HCT116 (cell line): ENCODE measurements around the gene TMEM176B. TPM values are rescaled to one million over a fixed set of nuclear protein-coding genes. Genes with fewer than 3 reads are reported as not detected.

Source experiments
- ATAC-seq: fragments of 200-7000 bp; cut with Tn5 transposase; 2 replicates; pipeline ENCODE4 v1.9.1; 2020; ENCODE audit warnings: mild to moderate bottlenecking, moderate library complexity
- BruUV-seq: library from RNA; stranded (reverse); fragments of 400-500 nt; replicated peaks from 2 replicates; lab custom pipeline; 2021; lab: Mats Ljungman, UMichigan
- CTCF ChIA-PET: fragments of 300-600 bp; sonication (Branson Sonifier 250); formaldehyde crosslinking; loops from one replicate; lab custom pipeline; 2021; ENCODE audit warnings: antibody characterized with exemption; lab: Charles Lee
- POLR2A ChIA-PET: fragments of 300-600, 350-600 bp; sonication (Branson Sonifier 250); formaldehyde crosslinking; loops from one replicate; lab custom pipeline; 2021; ENCODE audit warnings: antibody characterized with exemption; lab: Charles Lee
- RAD21 ChIA-PET, 2 experiments: fragments of 300-600 bp; sonication (Branson Sonifier 250); formaldehyde crosslinking; loops; one replicate each; lab custom pipeline; 2023; ENCODE audit warnings: low total read pairs in 2 of 2; ENCODE audit not compliant: uncharacterized antibody in 2 of 2, unreplicated experiment in 2 of 2, low non-redundant PET in 1 of 2; lab: Charles Lee
- DNase-seq: peaks from one replicate; pipeline ENCODE4 v3.0.0-alpha.2; 2010; ENCODE audit warnings: low read depth, low spot score
- H2AFZ ChIP-seq: fragments of 200-600 bp; shearing (Covaris generic), sonication (generic); 2 replicates; pipeline ENCODE4 v1.6.1; 2017; ENCODE audit warnings: low read depth, mixed run types, mixed read lengths, antibody characterized with exemption, low read length; ENCODE audit not compliant: poor library complexity, severe bottlenecking
- H3K27ac ChIP-seq: 2 replicates; pipeline ENCODE4 v1.5.1; 2012; ENCODE audit warnings: low read depth, low read length
- H3K27me3 ChIP-seq: fragments of 200-600 bp; sonication (generic); 2 replicates; pipeline ENCODE4 v1.6.1; 2016; ENCODE audit warnings: mixed run types, low read length, mixed read lengths; ENCODE audit not compliant: insufficient read depth
- H3K36me3 ChIP-seq, 2 experiments: fragments of 200-500 bp in 1 of 2; fragments of 200-600 bp in 1 of 2; sonication (Bioruptor generic) in 1 of 2; sonication (generic) in 1 of 2; 2 replicates each; pipeline versions ENCODE4 v1.5.1 to v1.6.1; 2014 to 2016; ENCODE audit warnings: low read length in 2 of 2, inconsistent platforms in 1 of 2, mixed read lengths in 1 of 2, mixed run types in 1 of 2; ENCODE audit not compliant: insufficient read depth in 2 of 2, control insufficient read depth in 1 of 2
- H3K4me1 ChIP-seq, 2 experiments: fragments of 200-600 bp in 1 of 2; sonication (generic) in 1 of 2; 2 replicates each; pipeline versions ENCODE4 v1.5.1 to v1.6.1; 2012 to 2017; ENCODE audit warnings: low read length in 2 of 2, inconsistent platforms in 1 of 2, mild to moderate bottlenecking in 1 of 2, mixed read lengths in 1 of 2, mixed run types in 1 of 2, moderate library complexity in 1 of 2; ENCODE audit not compliant: insufficient read depth in 2 of 2, control insufficient read depth in 1 of 2
- H3K4me2 ChIP-seq: fragments of 200-600 bp; sonication (generic); 2 replicates; pipeline ENCODE4 v1.6.1; 2017; ENCODE audit warnings: mixed run types, low read length, mixed read lengths
- H3K4me3 ChIP-seq, 2 experiments: fragments of 200-600 bp in 1 of 2; sonication (generic) in 1 of 2; replicated peaks in 1 of 2; 2 replicates each; pipeline ENCODE4 v1.5.1; 2011 to 2016; ENCODE audit warnings: low read length in 2 of 2, control low read depth in 1 of 2, low read depth in 1 of 2, mild to moderate bottlenecking in 1 of 2, mixed read lengths in 1 of 2, mixed run types in 1 of 2
- H3K79me2 ChIP-seq: fragments of 200-600 bp; sonication (generic); 2 replicates; pipeline ENCODE4 v1.6.1; 2017; ENCODE audit warnings: mild to moderate bottlenecking, mixed run types, low read length, moderate library complexity, mixed read lengths; ENCODE audit not compliant: insufficient read depth
- H3K9ac ChIP-seq: fragments of 200-600 bp; sonication (generic); 2 replicates; pipeline ENCODE4 v1.6.1; 2016; ENCODE audit warnings: low read length, mixed read lengths
- H3K9me2 ChIP-seq: fragments of 200-600 bp; sonication (generic), shearing (Covaris generic); 2 replicates; pipeline ENCODE4 v1.6.1; 2017; ENCODE audit warnings: mixed run types, mild to moderate bottlenecking, moderate library complexity; ENCODE audit not compliant: insufficient read depth
- H3K9me3 ChIP-seq, 2 experiments: fragments of 200-500 bp in 1 of 2; fragments of 200-600 bp in 1 of 2; sonication (Bioruptor generic) in 1 of 2; sonication (generic) in 1 of 2; 2 replicates each; pipeline ENCODE4 v1.6.1; 2014 to 2017; ENCODE audit warnings: low read length in 2 of 2, mixed read lengths in 2 of 2, inconsistent platforms in 1 of 2, low read depth in 1 of 2, mild to moderate bottlenecking in 1 of 2, mixed run types in 1 of 2, moderate library complexity in 1 of 2; ENCODE audit not compliant: control insufficient read depth in 1 of 2, insufficient read depth in 1 of 2
- H4K20me1 ChIP-seq: fragments of 200-600 bp; sonication (generic), shearing (Covaris generic); 2 replicates; pipeline ENCODE4 v1.6.1; 2017; ENCODE audit warnings: mixed run types, mild to moderate bottlenecking, moderate library complexity; ENCODE audit not compliant: insufficient read depth
- ATF3 ChIP-seq: IDR thresholded peaks from 2 replicates; pipeline ENCODE4 v1.6.1; 2012
- CBX3 ChIP-seq: IDR thresholded peaks from 2 replicates; pipeline ENCODE4 v1.6.1; 2012; ENCODE audit warnings: low read depth
- CEBPB ChIP-seq: IDR thresholded peaks from 2 replicates; pipeline ENCODE4 v1.6.1; 2012; ENCODE audit warnings: low read depth
- EGR1 ChIP-seq: IDR thresholded peaks from 2 replicates; pipeline ENCODE4 v1.6.1; 2012; ENCODE audit warnings: low read depth
- ELF1 ChIP-seq: IDR thresholded peaks from 2 replicates; pipeline ENCODE4 v1.6.1; 2012; ENCODE audit warnings: low read depth, borderline replicate concordance
- EZH2 ChIP-seq: fragments of 200-600 bp; sonication (generic); IDR thresholded peaks from 2 replicates; pipeline ENCODE4 v1.6.1; 2017; ENCODE audit warnings: antibody characterized with exemption, mixed run types
- EZH2phosphoT487 ChIP-seq: fragments of 200-600 bp; IDR thresholded peaks from 2 replicates; pipeline ENCODE4 v1.6.1; 2018; ENCODE audit warnings: antibody characterized with exemption, borderline replicate concordance
- FOSL1 ChIP-seq: IDR thresholded peaks from 2 replicates; pipeline ENCODE4 v1.6.1; 2012; ENCODE audit warnings: low read depth
- JUND ChIP-seq: IDR thresholded peaks from 2 replicates; pipeline ENCODE4 v1.6.1; 2012
- MAX ChIP-seq: IDR thresholded peaks from 2 replicates; pipeline ENCODE4 v1.6.1; 2012
- POLR2A ChIP-seq: IDR thresholded peaks from 2 replicates; pipeline ENCODE4 v1.7.0; 2011; ENCODE audit warnings: borderline replicate concordance; ENCODE audit not compliant: insufficient read depth, insufficient read length; ENCODE audit errors: extremely low read depth
- POLR2AphosphoS5 ChIP-seq: IDR thresholded peaks from 2 replicates; pipeline ENCODE4 v1.6.1; 2011; ENCODE audit warnings: mild to moderate bottlenecking, low read depth, low read length, moderate library complexity
- RAD21 ChIP-seq: IDR thresholded peaks from 2 replicates; pipeline ENCODE4 v1.6.1; 2012; ENCODE audit warnings: low read depth, mild to moderate bottlenecking
- SRF ChIP-seq: IDR thresholded peaks from 2 replicates; pipeline ENCODE4 v1.6.1; 2012; ENCODE audit warnings: low read depth
- TCF7L2 ChIP-seq: IDR thresholded peaks from 2 replicates; pipeline ENCODE4 v1.7.0; 2011; ENCODE audit warnings: borderline replicate concordance, inconsistent platforms; ENCODE audit not compliant: insufficient read depth, insufficient read length; ENCODE audit errors: extremely low read depth
- YY1 ChIP-seq: IDR thresholded peaks from 2 replicates; pipeline ENCODE4 v1.6.1; 2011; ENCODE audit warnings: low read length, low read depth, moderate library complexity, mild to moderate bottlenecking; ENCODE audit not compliant: insufficient replicate concordance; ENCODE audit errors: extremely low read depth
- ZFX ChIP-seq: fragments of 450-650 bp; IDR thresholded peaks from 2 replicates; pipeline ENCODE4 v1.6.1; 2017
- ZNF274 ChIP-seq: fragments of 200-500 bp; sonication (Bioruptor generic); IDR thresholded peaks from 2 replicates; pipeline ENCODE4 v1.6.1; 2014; ENCODE audit warnings: mild to moderate bottlenecking, low read depth, low read length, inconsistent platforms
- intact Hi-C: fragments of 100-400 bp; cut with micrococcal nuclease; formaldehyde crosslinking; loops from 2 replicates; pipeline ENCODE4 v1.10.0; 2022
- total RNA-seq: library from RNA; stranded (reverse); gene quantifications from one replicate; pipeline ENCODE4 v1.2.1, GENCODE V29; 2021; ENCODE audit not compliant: unreplicated experiment
- TF ChIP-seq, protein P1 (sequence below): IDR thresholded peaks from 2 replicates; pipeline ENCODE4 v1.6.1; 2012; ENCODE audit warnings: low read depth
- TF ChIP-seq, protein P2 (sequence below): IDR thresholded peaks from 2 replicates; pipeline ENCODE4 v1.6.1; 2011; ENCODE audit warnings: mild to moderate bottlenecking, low read length, moderate library complexity; ENCODE audit not compliant: insufficient replicate concordance; ENCODE audit errors: extremely low read depth

TMEM176B gene
- total RNA-seq, 1 experiment from 2014 or later = 0.42 TPM

DNA sequence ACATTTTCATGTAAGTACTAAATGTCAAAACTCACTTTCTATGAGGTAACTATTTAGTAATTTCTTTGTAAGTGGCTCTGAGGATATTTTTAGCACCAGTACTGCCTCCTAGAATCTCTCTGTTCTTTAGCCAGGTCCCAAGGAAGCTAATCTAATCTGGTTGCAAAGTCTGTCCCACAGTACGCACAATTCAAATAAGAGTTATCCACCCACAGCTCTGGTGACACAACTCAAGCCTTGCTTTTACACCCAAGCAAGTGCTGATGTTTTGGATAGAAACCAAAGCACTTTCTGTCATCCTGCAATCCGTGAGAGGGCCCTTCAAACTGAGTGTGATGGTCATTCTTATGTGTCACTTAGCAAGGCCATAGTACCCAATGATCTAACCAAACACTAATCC lies 48.5 kb downstream of the TMEM176B start:
- no peaks in the 10 kb centered on the region for H3K4me1 ChIP-seq
- ChIA-PET CTCF (no interaction called here), POLR2A (no interaction called here), RAD21 (no interaction called here)
- H3K4me2 ChIP-seq = no peak overlapping the region
- no peaks in the 10 kb centered on the region for H3K36me3 ChIP-seq
- H3K9me2 ChIP-seq = no peaks in the 10 kb centered on the region
- peaks cover 23% of the 10 kb centered on the region for H3K27me3 ChIP-seq
- ATAC-seq (no peak), DNase-seq (no peak)
- H3K27ac ChIP-seq = no peak overlapping the region
- no peak overlapping the region for H3K4me3 ChIP-seq
- H2AFZ ChIP-seq = no peak overlapping the region
- TF ChIP-seq ZNF274 = no peak
- no peak for TF ChIP-seq YY1
- TF ChIP-seq POLR2A = no peak
- TF ChIP-seq, protein P1, sequence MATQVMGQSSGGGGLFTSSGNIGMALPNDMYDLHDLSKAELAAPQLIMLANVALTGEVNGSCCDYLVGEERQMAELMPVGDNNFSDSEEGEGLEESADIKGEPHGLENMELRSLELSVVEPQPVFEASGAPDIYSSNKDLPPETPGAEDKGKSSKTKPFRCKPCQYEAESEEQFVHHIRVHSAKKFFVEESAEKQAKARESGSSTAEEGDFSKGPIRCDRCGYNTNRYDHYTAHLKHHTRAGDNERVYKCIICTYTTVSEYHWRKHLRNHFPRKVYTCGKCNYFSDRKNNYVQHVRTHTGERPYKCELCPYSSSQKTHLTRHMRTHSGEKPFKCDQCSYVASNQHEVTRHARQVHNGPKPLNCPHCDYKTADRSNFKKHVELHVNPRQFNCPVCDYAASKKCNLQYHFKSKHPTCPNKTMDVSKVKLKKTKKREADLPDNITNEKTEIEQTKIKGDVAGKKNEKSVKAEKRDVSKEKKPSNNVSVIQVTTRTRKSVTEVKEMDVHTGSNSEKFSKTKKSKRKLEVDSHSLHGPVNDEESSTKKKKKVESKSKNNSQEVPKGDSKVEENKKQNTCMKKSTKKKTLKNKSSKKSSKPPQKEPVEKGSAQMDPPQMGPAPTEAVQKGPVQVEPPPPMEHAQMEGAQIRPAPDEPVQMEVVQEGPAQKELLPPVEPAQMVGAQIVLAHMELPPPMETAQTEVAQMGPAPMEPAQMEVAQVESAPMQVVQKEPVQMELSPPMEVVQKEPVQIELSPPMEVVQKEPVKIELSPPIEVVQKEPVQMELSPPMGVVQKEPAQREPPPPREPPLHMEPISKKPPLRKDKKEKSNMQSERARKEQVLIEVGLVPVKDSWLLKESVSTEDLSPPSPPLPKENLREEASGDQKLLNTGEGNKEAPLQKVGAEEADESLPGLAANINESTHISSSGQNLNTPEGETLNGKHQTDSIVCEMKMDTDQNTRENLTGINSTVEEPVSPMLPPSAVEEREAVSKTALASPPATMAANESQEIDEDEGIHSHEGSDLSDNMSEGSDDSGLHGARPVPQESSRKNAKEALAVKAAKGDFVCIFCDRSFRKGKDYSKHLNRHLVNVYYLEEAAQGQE = no peak
- TF ChIP-seq RAD21 = no peak
- TF ChIP-seq POLR2AphosphoS5 = no peak
- TF ChIP-seq, protein P2, sequence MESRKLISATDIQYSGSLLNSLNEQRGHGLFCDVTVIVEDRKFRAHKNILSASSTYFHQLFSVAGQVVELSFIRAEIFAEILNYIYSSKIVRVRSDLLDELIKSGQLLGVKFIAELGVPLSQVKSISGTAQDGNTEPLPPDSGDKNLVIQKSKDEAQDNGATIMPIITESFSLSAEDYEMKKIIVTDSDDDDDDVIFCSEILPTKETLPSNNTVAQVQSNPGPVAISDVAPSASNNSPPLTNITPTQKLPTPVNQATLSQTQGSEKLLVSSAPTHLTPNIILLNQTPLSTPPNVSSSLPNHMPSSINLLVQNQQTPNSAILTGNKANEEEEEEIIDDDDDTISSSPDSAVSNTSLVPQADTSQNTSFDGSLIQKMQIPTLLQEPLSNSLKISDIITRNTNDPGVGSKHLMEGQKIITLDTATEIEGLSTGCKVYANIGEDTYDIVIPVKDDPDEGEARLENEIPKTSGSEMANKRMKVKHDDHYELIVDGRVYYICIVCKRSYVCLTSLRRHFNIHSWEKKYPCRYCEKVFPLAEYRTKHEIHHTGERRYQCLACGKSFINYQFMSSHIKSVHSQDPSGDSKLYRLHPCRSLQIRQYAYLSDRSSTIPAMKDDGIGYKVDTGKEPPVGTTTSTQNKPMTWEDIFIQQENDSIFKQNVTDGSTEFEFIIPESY = no peak
- no peak for TF ChIP-seq TCF7L2
- no peak for TF ChIP-seq ZFX
- TF ChIP-seq EGR1 = no peak
- no peak for TF ChIP-seq EZH2phosphoT487
- no peak for TF ChIP-seq JUND
- no peak for TF ChIP-seq ATF3
- no peak for TF ChIP-seq CBX3
- TF ChIP-seq EZH2 = no peak
- no peak for TF ChIP-seq CEBPB
- no peak for TF ChIP-seq MAX
- no peak for TF ChIP-seq FOSL1
- no peak for TF ChIP-seq SRF
- no peak for TF ChIP-seq ELF1
- no TSS peak for BruUV-seq
- no peaks in the 10 kb centered on the region for H3K9me3 ChIP-seq
- no peaks in the 10 kb centered on the region for H4K20me1 ChIP-seq
- intact Hi-C loops = no loop called here
- no peaks in the 10 kb centered on the region for H3K79me2 ChIP-seq
- no peak overlapping the region for H3K9ac ChIP-seq
